GM12873 (cell line): ENCODE measurements around the gene CFAP141.

Experiments
- CTCF ChIP-seq: IDR thresholded peaks from 2 replicates; pipeline ENCODE4 v1.5.1; 2012; ENCODE audit warnings: low read depth, mild to moderate bottlenecking, moderate library complexity, low read length, control low read depth; ENCODE audit not compliant: insufficient read depth; ENCODE audit errors: missing control alignments

The CFAP141 gene

GRCh38 chr1:154186177-154186576 lies 20.0 kb downstream of the CFAP141 start:
- TF ChIP-seq CTCF = peak; percentile 81

GRCh38 chr1:154183046-154183915 lies 22.9 kb downstream of the CFAP141 start:
- TF ChIP-seq CTCF = no peak

GRCh38 chr1:154182344-154183045 lies 23.6 kb downstream of the CFAP141 start:
- TF ChIP-seq CTCF = peak; percentile 11

- TF ChIP-seq CTCF = no peak
These were observed 24.2 kb downstream of the CFAP141 start for GRCh38 chr1:154181944-154182343.

- TF ChIP-seq CTCF = no peak
These were observed 26.0 kb downstream of the CFAP141 start for GRCh38 chr1:154179946-154180687.

GRCh38 chr1:154178911-154179811 lies 27.0 kb downstream of the CFAP141 start:
- TF ChIP-seq CTCF = no peak
